Osteoblast (primary cell): ENCODE data around the gene PIEZO2. TPM values are rescaled to one million over a fixed set of nuclear protein-coding genes. Genes with fewer than 3 reads are reported as not detected.
"Not testable (repeated sequence)": the region's sequence is repeated elsewhere in the genome, so short reads cannot be mapped to it uniquely, and the experiment has no call there.

Experiments
- DNase-seq: peaks from one replicate; pipeline ENCODE4 v3.0.0; 2011; ENCODE audit warnings: low spot score, mixed read lengths; ENCODE audit not compliant: insufficient read length; ENCODE audit errors: missing footprints
- H2AFZ ChIP-seq: 2 replicates; pipeline ENCODE4 v1.6.0; 2011; ENCODE audit warnings: mild to moderate bottlenecking, low read length
- H3K27ac ChIP-seq: 2 replicates; pipeline ENCODE4 v1.5.1; 2011; ENCODE audit warnings: mild to moderate bottlenecking, low read depth, low read length, moderate library complexity
- H3K27me3 ChIP-seq: 2 replicates; pipeline ENCODE4 v1.6.0; 2012; ENCODE audit warnings: mild to moderate bottlenecking, control low read depth, inconsistent platforms, low read length, moderate library complexity; ENCODE audit not compliant: insufficient read depth
- H3K36me3 ChIP-seq: 2 replicates; pipeline ENCODE4 v1.5.1; 2011; ENCODE audit warnings: mild to moderate bottlenecking, low read length, control low read depth, moderate library complexity; ENCODE audit not compliant: insufficient read depth
- H3K4me1 ChIP-seq: 2 replicates; pipeline ENCODE4 v1.5.1; 2011; ENCODE audit warnings: mild to moderate bottlenecking, low read length, control low read depth, moderate library complexity; ENCODE audit not compliant: insufficient read depth
- H3K4me2 ChIP-seq: 2 replicates; pipeline ENCODE4 v1.6.0; 2011; ENCODE audit warnings: mild to moderate bottlenecking, low read length; ENCODE audit not compliant: insufficient read depth
- H3K4me3 ChIP-seq: fragments of 200-600 bp; sonication (generic); 3 replicates; pipeline ENCODE4 v1.5.1; 2012; ENCODE audit warnings: mild to moderate bottlenecking, low read length, inconsistent platforms; ENCODE audit not compliant: insufficient read depth
- H3K79me2 ChIP-seq: 2 replicates; pipeline ENCODE4 v1.6.0; 2012; ENCODE audit warnings: mild to moderate bottlenecking, low read length, control low read depth, inconsistent platforms; ENCODE audit not compliant: insufficient read depth
- H3K9me3 ChIP-seq: 2 replicates; pipeline ENCODE4 v1.5.1; 2011; ENCODE audit warnings: low read depth, low read length, control low read depth
- H4K20me1 ChIP-seq: 2 replicates; pipeline ENCODE4 v1.6.0; 2012; ENCODE audit warnings: mild to moderate bottlenecking, low read length, control low read depth; ENCODE audit not compliant: insufficient read depth
- total RNA-seq: library from RNA; depleted of rRNA; stranded (reverse); fragments of >200 nt; gene quantifications from 2 replicates; pipeline ENCODE4 v1.2.3, GENCODE V29; 2012
- TF ChIP-seq, protein P1 (sequence below): IDR thresholded peaks from 2 replicates; pipeline ENCODE4 v1.5.1; 2011; ENCODE audit warnings: mild to moderate bottlenecking, low read depth, low read length, moderate library complexity; ENCODE audit errors: extremely low read depth

The PIEZO2 gene
- total RNA-seq, 1 donor, result 46.7 TPM

DNA sequence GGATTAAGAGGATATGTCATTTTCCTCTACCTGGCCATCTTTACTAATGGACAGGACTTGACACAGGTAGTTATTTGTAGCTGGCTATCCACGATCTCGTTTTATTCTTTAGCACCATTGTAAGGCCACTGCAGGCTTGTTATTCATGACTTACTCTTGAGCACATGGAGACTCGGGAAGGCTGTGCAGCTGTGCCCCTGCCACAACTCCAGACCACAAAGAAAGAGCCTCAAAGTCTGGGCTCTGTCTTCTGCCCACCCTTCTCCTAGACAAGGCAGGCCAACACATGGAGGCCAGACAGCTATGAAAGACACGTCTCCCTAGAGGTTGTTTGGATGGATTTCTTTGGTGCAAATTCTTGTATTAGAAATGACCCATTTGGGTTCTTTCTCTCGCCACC, 489.8 kb downstream of the PIEZO2 start:
- DNase-seq, result no peak

DNA sequence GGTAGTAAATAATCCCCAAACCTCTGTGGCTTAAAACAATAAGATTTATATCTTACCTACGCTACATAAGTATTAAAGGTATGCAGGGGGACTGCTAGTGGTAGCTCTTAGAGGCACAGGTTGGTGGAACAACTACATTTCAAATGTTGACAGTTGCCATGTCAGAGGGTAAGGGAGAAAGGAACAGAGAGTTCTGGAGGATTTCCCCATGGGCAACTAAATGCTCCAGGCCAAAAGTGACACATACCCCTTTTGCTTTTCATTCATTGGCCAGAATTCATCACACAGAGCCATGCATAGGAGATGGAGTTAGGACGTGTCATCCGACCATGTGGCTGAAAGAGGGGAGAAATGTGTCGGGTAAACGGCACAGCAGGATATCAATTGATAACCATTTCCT, 490.4 kb downstream of the PIEZO2 start:
- Histone ChIP-seq H3K4me2 (no peak overlapping the region), H3K27me3 (peaks cover 4% of the 10 kb centered on the region), H4K20me1 (no peaks in the 10 kb centered on the region), H3K4me1 (no peaks in the 10 kb centered on the region), H3K79me2 (no peaks in the 10 kb centered on the region), H3K36me3 (no peaks in the 10 kb centered on the region), H2AFZ (no peak overlapping the region), H3K27ac (no peak overlapping the region), H3K4me3 (no peak overlapping the region), H3K9me3 (no peaks in the 10 kb centered on the region)
- DNase-seq, result no peak
- TF ChIP-seq, protein P1, sequence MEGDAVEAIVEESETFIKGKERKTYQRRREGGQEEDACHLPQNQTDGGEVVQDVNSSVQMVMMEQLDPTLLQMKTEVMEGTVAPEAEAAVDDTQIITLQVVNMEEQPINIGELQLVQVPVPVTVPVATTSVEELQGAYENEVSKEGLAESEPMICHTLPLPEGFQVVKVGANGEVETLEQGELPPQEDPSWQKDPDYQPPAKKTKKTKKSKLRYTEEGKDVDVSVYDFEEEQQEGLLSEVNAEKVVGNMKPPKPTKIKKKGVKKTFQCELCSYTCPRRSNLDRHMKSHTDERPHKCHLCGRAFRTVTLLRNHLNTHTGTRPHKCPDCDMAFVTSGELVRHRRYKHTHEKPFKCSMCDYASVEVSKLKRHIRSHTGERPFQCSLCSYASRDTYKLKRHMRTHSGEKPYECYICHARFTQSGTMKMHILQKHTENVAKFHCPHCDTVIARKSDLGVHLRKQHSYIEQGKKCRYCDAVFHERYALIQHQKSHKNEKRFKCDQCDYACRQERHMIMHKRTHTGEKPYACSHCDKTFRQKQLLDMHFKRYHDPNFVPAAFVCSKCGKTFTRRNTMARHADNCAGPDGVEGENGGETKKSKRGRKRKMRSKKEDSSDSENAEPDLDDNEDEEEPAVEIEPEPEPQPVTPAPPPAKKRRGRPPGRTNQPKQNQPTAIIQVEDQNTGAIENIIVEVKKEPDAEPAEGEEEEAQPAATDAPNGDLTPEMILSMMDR, result no peak

More for the DNA sequence above, 489.8 kb downstream of the PIEZO2 start:
- Histone ChIP-seq H3K4me1 (no peaks in the 10 kb centered on the region), H4K20me1 (no peaks in the 10 kb centered on the region), H3K4me2 (no peak overlapping the region), H3K36me3 (no peaks in the 10 kb centered on the region), H3K4me3 (no peak overlapping the region), H3K27ac (no peak overlapping the region), H3K79me2 (no peaks in the 10 kb centered on the region), H2AFZ (no peak overlapping the region), H3K9me3 (no peaks in the 10 kb centered on the region), H3K27me3 (peaks cover 4% of the 10 kb centered on the region)
- TF ChIP-seq, protein P1, result no peak

DNA sequence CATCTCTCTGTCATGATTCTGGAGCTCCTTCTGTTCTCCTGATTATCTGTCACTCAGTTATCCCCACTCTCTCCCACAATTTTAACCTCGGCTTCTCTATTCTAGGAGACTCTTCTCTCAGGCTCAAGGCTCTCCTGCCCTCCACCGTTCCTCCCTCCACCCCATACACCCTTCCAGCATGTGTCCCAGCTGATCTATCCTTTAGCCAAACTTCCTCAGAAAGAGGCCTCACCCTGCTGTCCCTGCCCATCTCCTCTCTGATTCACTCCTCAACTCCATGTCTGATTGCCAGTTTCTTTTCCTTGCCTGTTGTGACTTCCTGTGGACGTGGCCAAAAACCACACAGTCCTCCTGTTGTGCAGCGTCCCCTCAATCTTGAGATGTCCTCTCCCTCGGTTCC, 505.4 kb downstream of the PIEZO2 start:
- not testable (repeated sequence) for H3K4me2 ChIP-seq, H3K27ac ChIP-seq, H3K79me2 ChIP-seq, H2AFZ ChIP-seq, H3K9me3 ChIP-seq, H3K4me3 ChIP-seq, H3K36me3 ChIP-seq, H3K4me1 ChIP-seq, H3K27me3 ChIP-seq, H4K20me1 ChIP-seq, DNase-seq

DNA sequence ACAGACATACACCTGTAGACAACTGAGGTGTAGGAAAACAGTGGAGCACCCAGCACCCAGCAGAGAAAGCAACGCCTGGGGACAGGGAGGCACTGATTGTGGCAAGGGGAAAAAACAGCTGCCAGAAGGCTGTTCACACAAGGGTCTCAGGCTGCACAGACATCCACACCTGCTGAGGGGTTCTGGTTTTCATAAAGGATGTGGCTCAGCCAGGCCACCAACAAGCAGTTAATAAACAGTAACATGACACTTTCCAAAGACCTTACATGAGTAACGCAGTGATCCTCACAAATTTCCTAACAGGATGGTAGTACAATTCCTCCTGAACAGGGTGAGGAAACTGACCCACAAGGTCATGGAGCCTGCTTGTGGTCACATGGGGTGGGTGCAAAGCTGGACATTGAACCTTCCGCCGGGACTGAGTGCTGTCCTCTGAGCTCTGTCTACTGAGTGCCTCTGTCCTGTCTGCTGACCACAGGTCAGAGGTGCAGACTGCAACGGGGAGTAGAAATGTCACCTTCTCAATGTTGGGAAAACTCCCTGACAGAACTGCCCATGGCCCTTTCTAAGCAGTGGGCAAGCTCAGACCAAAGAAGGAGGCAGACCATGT, 506.3 kb downstream of the PIEZO2 start:
- H3K36me3 ChIP-seq, H3K4me3 ChIP-seq: not testable (repeated sequence)

DNA sequence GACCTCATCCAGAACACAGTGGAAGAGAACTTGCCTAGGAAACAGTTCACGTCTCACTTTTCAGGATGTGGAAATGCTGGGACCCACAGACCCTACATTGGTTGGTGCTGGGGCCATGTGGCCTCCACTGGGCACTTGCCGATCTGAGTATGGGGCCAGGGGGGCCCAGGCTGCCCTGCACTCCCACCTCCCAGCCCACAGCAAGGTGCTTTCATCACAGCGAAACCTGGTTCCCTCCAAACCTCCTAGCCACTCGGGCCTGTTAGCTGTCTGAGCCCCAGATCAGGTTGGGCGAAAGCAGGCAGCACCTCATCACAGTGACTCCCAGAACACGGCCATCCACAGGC, 510.9 kb downstream of the PIEZO2 start:
- H4K20me1 ChIP-seq, H2AFZ ChIP-seq, H3K27ac ChIP-seq, H3K79me2 ChIP-seq, H3K4me3 ChIP-seq, H3K4me1 ChIP-seq, H3K36me3 ChIP-seq, H3K9me3 ChIP-seq, DNase-seq, H3K27me3 ChIP-seq, H3K4me2 ChIP-seq: not testable (repeated sequence)

More for the DNA sequence above, 506.3 kb downstream of the PIEZO2 start:
- H3K27me3 ChIP-seq, DNase-seq, H3K4me2 ChIP-seq, H4K20me1 ChIP-seq, H3K4me1 ChIP-seq, H3K9me3 ChIP-seq, H3K27ac ChIP-seq, H3K79me2 ChIP-seq, H2AFZ ChIP-seq: not testable (repeated sequence)

DNA sequence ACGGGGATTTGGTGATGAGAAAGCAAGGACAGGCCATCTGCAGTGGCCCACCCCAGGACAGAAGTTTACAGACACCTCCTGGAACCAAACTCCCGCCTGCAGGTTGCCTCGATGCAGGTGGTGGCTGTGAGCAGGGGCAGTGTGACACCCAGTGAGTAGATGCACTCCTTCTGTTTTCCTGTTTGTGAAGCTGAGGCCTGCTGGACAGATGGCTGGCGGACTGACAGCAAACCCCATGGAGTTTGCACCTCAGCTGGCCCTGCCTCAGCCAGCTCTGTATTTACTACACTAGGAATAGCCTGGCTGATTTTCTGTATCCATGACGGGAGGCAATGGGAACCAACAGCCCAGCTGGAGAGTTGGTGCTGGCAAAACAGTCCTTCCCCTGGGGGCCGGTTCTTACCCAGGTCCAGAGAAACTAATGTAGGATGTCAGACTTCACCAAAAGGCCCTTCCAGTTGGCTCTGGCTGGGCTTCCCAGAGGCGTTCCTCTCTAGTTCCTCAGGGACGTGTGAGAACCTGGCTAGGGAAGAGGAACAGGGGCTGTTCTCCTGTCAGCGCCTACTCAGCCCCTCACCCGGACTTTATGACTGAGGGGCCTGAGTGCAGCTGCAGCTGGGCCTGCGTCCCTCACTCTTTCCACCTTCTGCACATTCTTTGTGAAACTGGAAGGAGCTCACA, 511.4 kb downstream of the PIEZO2 start:
- H3K4me1 ChIP-seq, H3K4me3 ChIP-seq, H4K20me1 ChIP-seq, H3K27ac ChIP-seq, H3K79me2 ChIP-seq, H3K27me3 ChIP-seq, H2AFZ ChIP-seq, H3K36me3 ChIP-seq, H3K4me2 ChIP-seq, DNase-seq, H3K9me3 ChIP-seq: not testable (repeated sequence)

DNA sequence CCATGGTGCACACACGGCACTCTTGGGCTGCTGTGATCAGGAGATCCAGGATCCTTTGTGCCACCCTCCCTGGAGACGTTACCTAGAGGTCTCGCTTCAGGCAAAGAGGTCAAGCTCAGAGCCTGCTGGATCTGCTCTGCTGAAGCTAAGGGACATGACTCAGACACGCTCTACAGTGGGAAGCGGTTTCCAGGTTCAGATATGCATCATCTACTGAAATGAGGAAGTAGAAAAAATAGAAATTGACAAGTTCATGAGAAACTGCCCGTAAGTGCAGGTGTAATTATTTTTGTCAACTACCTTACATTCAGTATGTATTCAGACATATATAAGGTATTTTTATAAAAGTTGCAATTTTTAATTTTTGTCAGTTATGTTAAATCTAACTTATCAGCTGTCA, 520.3 kb downstream of the PIEZO2 start:
- not testable (repeated sequence) for H2AFZ ChIP-seq, H3K27me3 ChIP-seq, H3K4me1 ChIP-seq, H3K4me3 ChIP-seq, H3K36me3 ChIP-seq, DNase-seq, H3K79me2 ChIP-seq, H3K4me2 ChIP-seq, H3K9me3 ChIP-seq, H4K20me1 ChIP-seq, H3K27ac ChIP-seq
